Neural progenitor cell (in vitro differentiated cells): ENCODE results near the gene PRKCA.
"Not testable (repeated sequence)": the region's sequence is repeated elsewhere in the genome, so short reads cannot be mapped to it uniquely, and the experiment has no call there.

Experiments
- EZH2 ChIP-seq: fragments of 200-600 bp; sonication (generic); IDR thresholded peaks from 2 replicates; pipeline ENCODE4 v1.6.1; 2017; ENCODE audit warnings: antibody characterized with exemption, mild to moderate bottlenecking, moderate library complexity
- TF ChIP-seq, protein P1 (sequence below): fragments of 200-600 bp; sonication (generic); IDR thresholded peaks from 2 replicates; pipeline ENCODE4 v1.5.1; 2017; ENCODE audit warnings: antibody characterized with exemption, mild to moderate bottlenecking

- TF ChIP-seq, protein P1, sequence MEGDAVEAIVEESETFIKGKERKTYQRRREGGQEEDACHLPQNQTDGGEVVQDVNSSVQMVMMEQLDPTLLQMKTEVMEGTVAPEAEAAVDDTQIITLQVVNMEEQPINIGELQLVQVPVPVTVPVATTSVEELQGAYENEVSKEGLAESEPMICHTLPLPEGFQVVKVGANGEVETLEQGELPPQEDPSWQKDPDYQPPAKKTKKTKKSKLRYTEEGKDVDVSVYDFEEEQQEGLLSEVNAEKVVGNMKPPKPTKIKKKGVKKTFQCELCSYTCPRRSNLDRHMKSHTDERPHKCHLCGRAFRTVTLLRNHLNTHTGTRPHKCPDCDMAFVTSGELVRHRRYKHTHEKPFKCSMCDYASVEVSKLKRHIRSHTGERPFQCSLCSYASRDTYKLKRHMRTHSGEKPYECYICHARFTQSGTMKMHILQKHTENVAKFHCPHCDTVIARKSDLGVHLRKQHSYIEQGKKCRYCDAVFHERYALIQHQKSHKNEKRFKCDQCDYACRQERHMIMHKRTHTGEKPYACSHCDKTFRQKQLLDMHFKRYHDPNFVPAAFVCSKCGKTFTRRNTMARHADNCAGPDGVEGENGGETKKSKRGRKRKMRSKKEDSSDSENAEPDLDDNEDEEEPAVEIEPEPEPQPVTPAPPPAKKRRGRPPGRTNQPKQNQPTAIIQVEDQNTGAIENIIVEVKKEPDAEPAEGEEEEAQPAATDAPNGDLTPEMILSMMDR = not testable (repeated sequence)
- TF ChIP-seq EZH2 = not testable (repeated sequence)
Observed at GRCh38 chr17:66324381-66325004, 22.1 kb downstream of the PRKCA start.
